Endothelial cell of umbilical vein (primary cell): ENCODE data around the gene GSTO2.

Source experiments
- CTCF ChIP-seq, 2 donors: IDR thresholded peaks; 1 replicate in 1 of 2; 2 replicates in 1 of 2; pipeline ENCODE4 v1.5.1; 2011; ENCODE audit warnings: low read length in 2 of 2, mild to moderate bottlenecking in 2 of 2, moderate library complexity in 2 of 2, control low read depth in 1 of 2, inconsistent platforms in 1 of 2, low read depth in 1 of 2; ENCODE audit not compliant: insufficient read depth in 1 of 2; ENCODE audit errors: extremely low read depth in 1 of 2
- MAX ChIP-seq: IDR thresholded peaks from 2 replicates; pipeline ENCODE4 v1.6.1; 2011; ENCODE audit not compliant: insufficient read depth, insufficient read length

DNA sequence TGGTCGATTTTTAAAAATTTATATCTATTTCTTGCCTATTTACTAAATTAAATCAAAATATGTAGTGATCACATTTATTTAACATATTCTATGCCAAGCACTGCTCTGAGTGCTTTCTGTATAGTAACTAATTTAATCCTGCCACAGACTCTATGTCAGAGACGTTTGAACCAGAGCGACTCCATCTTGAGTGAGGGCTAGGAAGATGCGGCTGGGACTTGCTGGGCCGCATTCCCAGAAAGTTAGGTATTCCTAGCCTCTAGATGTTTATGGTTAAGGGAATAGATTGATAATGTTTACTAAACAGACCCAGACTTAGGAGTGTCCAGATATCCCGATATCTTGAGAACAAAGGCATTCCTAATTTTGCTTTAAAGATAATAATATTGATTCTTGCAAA is 17.5 kb upstream of the GSTO2 start:
- TF ChIP-seq CTCF (IDR thresholded peaks at IDR 0.05; ENCODE audit: extremely low read depth in 1 of 2, insufficient read depth in 1 of 2, low read depth in 1 of 2, low read length in 2 of 2): no peak
- no peak for TF ChIP-seq MAX
